Panc1 (cell line): ENCODE results near the gene MMP3.

Experiments
- POLR2AphosphoS5 ChIP-seq: IDR thresholded peaks from 2 replicates; pipeline ENCODE4 v1.6.1; 2012; ENCODE audit warnings: mild to moderate bottlenecking, low read depth, low read length, moderate library complexity
- REST ChIP-seq, 2 experiments: IDR thresholded peaks; 2 replicates each; pipeline ENCODE4 v1.6.1; 2011 to 2012; ENCODE audit warnings: low read depth in 2 of 2, control low read depth in 1 of 2, low read length in 1 of 2, mild to moderate bottlenecking in 1 of 2, moderate library complexity in 1 of 2; ENCODE audit not compliant: insufficient read depth in 1 of 2
- SIN3A ChIP-seq: IDR thresholded peaks from 2 replicates; pipeline ENCODE4 v1.6.1; 2012; ENCODE audit warnings: low read depth, mild to moderate bottlenecking, low read length, moderate library complexity, borderline replicate concordance; ENCODE audit not compliant: insufficient read depth
- TF ChIP-seq, protein P1 (sequence below): fragments of 450-650 bp; IDR thresholded peaks from 2 replicates; pipeline ENCODE4 v1.5.1; 2017; ENCODE audit warnings: mild to moderate bottlenecking

DNA sequence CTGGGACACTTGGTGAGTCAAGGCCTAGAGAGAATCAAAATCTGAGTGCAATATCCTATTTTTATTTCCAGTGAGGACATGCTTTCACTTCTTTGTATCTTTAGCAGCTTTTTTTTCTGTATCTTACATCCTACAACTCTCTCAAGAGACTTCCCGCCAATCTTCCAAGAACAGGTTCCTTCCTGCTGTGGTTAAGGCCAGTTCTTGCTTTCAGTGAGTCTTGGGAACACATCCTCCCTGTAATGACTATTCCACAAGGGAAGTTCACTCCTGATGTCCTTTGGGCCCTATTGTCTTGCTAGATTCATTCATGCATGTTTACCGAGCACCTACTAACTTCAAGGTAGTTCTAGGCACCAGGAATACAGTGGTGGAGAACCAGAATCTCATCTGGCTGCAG lies 35.2 kb upstream of the MMP3 start:
- no peak for TF ChIP-seq SIN3A
- no peak for TF ChIP-seq POLR2AphosphoS5
- TF ChIP-seq, protein P1, sequence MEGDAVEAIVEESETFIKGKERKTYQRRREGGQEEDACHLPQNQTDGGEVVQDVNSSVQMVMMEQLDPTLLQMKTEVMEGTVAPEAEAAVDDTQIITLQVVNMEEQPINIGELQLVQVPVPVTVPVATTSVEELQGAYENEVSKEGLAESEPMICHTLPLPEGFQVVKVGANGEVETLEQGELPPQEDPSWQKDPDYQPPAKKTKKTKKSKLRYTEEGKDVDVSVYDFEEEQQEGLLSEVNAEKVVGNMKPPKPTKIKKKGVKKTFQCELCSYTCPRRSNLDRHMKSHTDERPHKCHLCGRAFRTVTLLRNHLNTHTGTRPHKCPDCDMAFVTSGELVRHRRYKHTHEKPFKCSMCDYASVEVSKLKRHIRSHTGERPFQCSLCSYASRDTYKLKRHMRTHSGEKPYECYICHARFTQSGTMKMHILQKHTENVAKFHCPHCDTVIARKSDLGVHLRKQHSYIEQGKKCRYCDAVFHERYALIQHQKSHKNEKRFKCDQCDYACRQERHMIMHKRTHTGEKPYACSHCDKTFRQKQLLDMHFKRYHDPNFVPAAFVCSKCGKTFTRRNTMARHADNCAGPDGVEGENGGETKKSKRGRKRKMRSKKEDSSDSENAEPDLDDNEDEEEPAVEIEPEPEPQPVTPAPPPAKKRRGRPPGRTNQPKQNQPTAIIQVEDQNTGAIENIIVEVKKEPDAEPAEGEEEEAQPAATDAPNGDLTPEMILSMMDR = no peak
- no peak for TF ChIP-seq REST (IDR thresholded peaks at IDR 0.05; ENCODE audit: insufficient read depth in 1 of 2, low read depth in 2 of 2, low read length in 1 of 2)
